ENCODE measurements around the gene SERPINA5.
"Not testable (repeated sequence)": the region's sequence is repeated elsewhere in the genome, so short reads cannot be mapped to it uniquely, and the experiment has no call there.

SERPINA5 gene

GRCh38 chr14:94628578-94628977, 47.4 kb downstream of the SERPINA5 start:
- no peak for DNase-seq

GRCh38 chr14:94630396-94630795, 49.2 kb downstream of the SERPINA5 start:
- no peak for DNase-seq

- no peak for DNase-seq
Measured at GRCh38 chr14:94631050-94631449, 49.8 kb downstream of the SERPINA5 start.

- no peak for DNase-seq
Measured at GRCh38 chr14:94631536-94632304, 50.5 kb downstream of the SERPINA5 start.

- DNase-seq = no peak
Measured at GRCh38 chr14:94632305-94632590, 51.0 kb downstream of the SERPINA5 start.

GRCh38 chr14:94633121-94633520, 51.9 kb downstream of the SERPINA5 start:
- no peak for DNase-seq

- DNase-seq = no peak
Measured at GRCh38 chr14:94635154-94635553, 53.9 kb downstream of the SERPINA5 start.

GRCh38 chr14:94636744-94637412, 55.7 kb downstream of the SERPINA5 start:
- DNase-seq = no peak

- DNase-seq = not testable (repeated sequence)
Measured at GRCh38 chr14:94637814-94638213, 56.6 kb downstream of the SERPINA5 start.

- DNase-seq = no peak
Measured at GRCh38 chr14:94638339-94638738, 57.1 kb downstream of the SERPINA5 start.

- no peak for DNase-seq
Measured at GRCh38 chr14:94638961-94639817, 58.0 kb downstream of the SERPINA5 start.

- DNase-seq = no peak
Measured at GRCh38 chr14:94640721-94641631, 59.8 kb downstream of the SERPINA5 start.

- no peak for DNase-seq
Measured at GRCh38 chr14:94641632-94641955, 60.4 kb downstream of the SERPINA5 start.
